CD4-positive, alpha-beta T cell (primary cell): ENCODE measurements around the gene GRID1. TPM values are rescaled to one million over a fixed set of nuclear protein-coding genes. Genes with fewer than 3 reads are reported as not detected.

ENCODE experiments used
- ATAC-seq: fragments of 200-7000 bp; cut with Tn5 transposase; one replicate; pipeline ENCODE4 v1.10.0; 2022; ENCODE audit warnings: mild to moderate bottlenecking; ENCODE audit not compliant: poor library complexity
- CTCF ChIA-PET: fragments of 350-600 bp; sonication (Branson Sonifier 250); formaldehyde crosslinking; loops from one replicate; lab custom pipeline; 2021; ENCODE audit warnings: antibody characterized with exemption, inconsistent platforms; lab: Charles Lee
- POLR2A ChIA-PET: fragments of 350-600 bp; sonication (Branson Sonifier 250); formaldehyde crosslinking; loops from one replicate; lab custom pipeline; 2021; ENCODE audit warnings: antibody characterized with exemption, inconsistent platforms; lab: Charles Lee
- DNase-seq, 14 experiments: peaks; one replicate each; pipeline ENCODE4 v3.0.0-alpha.2; 2013 to 2020; ENCODE audit warnings: mixed read lengths in 2 of 14
- H3K27ac ChIP-seq, 2 donors: one replicate each; pipeline versions ENCODE4 v1.5.1 to v1.7.0; 2013; ENCODE audit warnings: low read length in 2 of 2, low read depth in 1 of 2, mild to moderate bottlenecking in 1 of 2
- H3K27me3 ChIP-seq, 2 experiments: 1 replicate in 1 of 2; 2 replicates in 1 of 2; pipeline versions ENCODE4 v1.6.1 to v1.7.0; 2013; ENCODE audit warnings: low read length in 2 of 2, control low read depth in 1 of 2, mild to moderate bottlenecking in 1 of 2, moderate library complexity in 1 of 2; ENCODE audit not compliant: insufficient read depth in 2 of 2, control insufficient read depth in 1 of 2
- H3K36me3 ChIP-seq: one replicate; pipeline ENCODE4 v1.6.1; 2013; ENCODE audit warnings: low read length, control low read depth; ENCODE audit not compliant: insufficient read depth
- H3K4me1 ChIP-seq: one replicate; pipeline ENCODE4 v1.6.1; 2013; ENCODE audit warnings: low read length, control low read depth; ENCODE audit not compliant: insufficient read depth
- H3K4me3 ChIP-seq: one replicate; pipeline ENCODE4 v1.5.1; 2013; ENCODE audit warnings: mild to moderate bottlenecking, low read length, moderate library complexity
- H3K9me3 ChIP-seq, 2 experiments: 1 replicate in 1 of 2; 2 replicates in 1 of 2; pipeline versions ENCODE4 v1.6.1 to v1.7.0; 2013; ENCODE audit warnings: low read length in 2 of 2, mild to moderate bottlenecking in 2 of 2, control low read depth in 1 of 2, moderate library complexity in 1 of 2; ENCODE audit not compliant: control insufficient read depth in 1 of 2, insufficient read depth in 1 of 2
- H3K27ac Mint-ChIP-seq: one replicate; pipeline ENCODE4 v1.8.0; 2020; ENCODE audit warnings: mixed read lengths
- H3K27me3 Mint-ChIP-seq: one replicate; pipeline ENCODE4 v1.8.0; 2021; ENCODE audit warnings: mixed read lengths
- H3K36me3 Mint-ChIP-seq: one replicate; pipeline ENCODE4 v1.8.0; 2021; ENCODE audit warnings: low read depth, mixed read lengths
- H3K4me1 Mint-ChIP-seq: one replicate; pipeline ENCODE4 v1.8.0; 2021; ENCODE audit warnings: low read depth, mixed read lengths
- H3K4me3 Mint-ChIP-seq: one replicate; pipeline ENCODE4 v1.8.0; 2020; ENCODE audit warnings: mild to moderate bottlenecking, mixed read lengths
- H3K9me3 Mint-ChIP-seq: one replicate; pipeline ENCODE4 v1.8.0; 2020; ENCODE audit warnings: mixed read lengths
- intact Hi-C, 2 experiments: fragments of 100-400 bp; cut with DNase I in 1 of 2; cut with micrococcal nuclease in 1 of 2; formaldehyde crosslinking; loops; one replicate each; pipeline versions ENCODE4 v1.15.1 to v1.9.0; 2023 to 2025; cut with DNase I, micrococcal nuclease
- total RNA-seq, 174 experiments: library from RNA in 2 of 174; stranded (reverse) in 2 of 174; gene quantifications; one replicate each; pipeline ENCODE4 v1.2.3 and lab custom pipeline; 2021 to 2026
- TF ChIP-seq, protein P1 (sequence below): fragments of 200-600 bp; IDR thresholded peaks from one replicate; pipeline ENCODE4 v1.8.0; 2022; ENCODE audit warnings: antibody characterized with exemption, mild to moderate bottlenecking

Gene GRID1
- total RNA-seq, 2 experiments from 2014 or later = not detected

DNA sequence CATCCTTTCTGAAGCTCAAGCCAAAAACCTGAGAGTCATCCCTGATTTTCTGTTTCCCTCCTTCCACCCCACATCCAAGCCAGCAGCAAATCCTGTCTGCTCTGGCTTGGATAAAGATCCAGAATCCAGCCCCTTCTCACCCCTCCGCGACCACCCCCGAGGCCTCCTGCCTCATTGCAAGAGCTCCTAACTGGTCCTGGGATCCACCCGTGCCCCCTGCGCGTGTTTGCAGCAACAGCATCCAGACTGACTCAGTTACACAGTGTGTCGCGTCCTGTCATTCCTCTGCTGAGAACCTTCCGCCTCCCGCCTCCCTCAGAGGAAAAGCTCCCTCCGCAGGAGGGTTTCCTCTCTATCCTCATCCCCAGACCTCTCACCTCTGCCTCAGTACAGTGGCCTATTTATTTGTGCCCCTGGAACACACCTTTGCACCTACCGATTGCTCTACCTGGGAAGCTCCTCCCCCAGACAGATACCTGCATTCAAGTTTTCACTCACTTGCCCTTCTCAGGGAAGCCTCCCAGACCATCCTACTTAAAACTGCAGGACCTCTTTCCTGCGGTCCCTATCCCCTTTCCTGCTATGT, 21.6 kb upstream of the GRID1 start:
- peaks cover 50% of the 10 kb centered on the region for H3K27me3 Mint-ChIP-seq
- Histone ChIP-seq H3K4me1 (peaks cover 12% of the 10 kb centered on the region), H3K9me3 (no peaks in the 10 kb centered on the region), H3K36me3 (no peaks in the 10 kb centered on the region), H3K27me3 (peaks cover 13 to 20% of the 10 kb centered on the region in 2 experiments), H3K4me3 (no peak overlapping the region), H3K27ac (no peak overlapping the region)
- ChIA-PET CTCF (interaction anchor here (0.8 kb wide), 1 partner anchor 12 kb away, joined by 3 read pairs; no protein-coding TSS in a partner anchor), POLR2A (interaction anchor here (1.2 kb wide), 1 partner anchor 25 kb away, joined by 3 read pairs; no protein-coding TSS in a partner anchor)
- intact Hi-C loops = no loop called here
- H3K4me1 Mint-ChIP-seq = peaks cover 10% of the 10 kb centered on the region
- H3K9me3 Mint-ChIP-seq = no peaks in the 10 kb centered on the region
- H3K27ac Mint-ChIP-seq = no peak overlapping the region
- DNase-seq (no peak), ATAC-seq (no peak)
- TF ChIP-seq, protein P1, sequence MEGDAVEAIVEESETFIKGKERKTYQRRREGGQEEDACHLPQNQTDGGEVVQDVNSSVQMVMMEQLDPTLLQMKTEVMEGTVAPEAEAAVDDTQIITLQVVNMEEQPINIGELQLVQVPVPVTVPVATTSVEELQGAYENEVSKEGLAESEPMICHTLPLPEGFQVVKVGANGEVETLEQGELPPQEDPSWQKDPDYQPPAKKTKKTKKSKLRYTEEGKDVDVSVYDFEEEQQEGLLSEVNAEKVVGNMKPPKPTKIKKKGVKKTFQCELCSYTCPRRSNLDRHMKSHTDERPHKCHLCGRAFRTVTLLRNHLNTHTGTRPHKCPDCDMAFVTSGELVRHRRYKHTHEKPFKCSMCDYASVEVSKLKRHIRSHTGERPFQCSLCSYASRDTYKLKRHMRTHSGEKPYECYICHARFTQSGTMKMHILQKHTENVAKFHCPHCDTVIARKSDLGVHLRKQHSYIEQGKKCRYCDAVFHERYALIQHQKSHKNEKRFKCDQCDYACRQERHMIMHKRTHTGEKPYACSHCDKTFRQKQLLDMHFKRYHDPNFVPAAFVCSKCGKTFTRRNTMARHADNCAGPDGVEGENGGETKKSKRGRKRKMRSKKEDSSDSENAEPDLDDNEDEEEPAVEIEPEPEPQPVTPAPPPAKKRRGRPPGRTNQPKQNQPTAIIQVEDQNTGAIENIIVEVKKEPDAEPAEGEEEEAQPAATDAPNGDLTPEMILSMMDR = no peak
- peak overlapping the region; percentile 40 for H3K4me3 Mint-ChIP-seq
- H3K36me3 Mint-ChIP-seq = no peaks in the 10 kb centered on the region

DNA sequence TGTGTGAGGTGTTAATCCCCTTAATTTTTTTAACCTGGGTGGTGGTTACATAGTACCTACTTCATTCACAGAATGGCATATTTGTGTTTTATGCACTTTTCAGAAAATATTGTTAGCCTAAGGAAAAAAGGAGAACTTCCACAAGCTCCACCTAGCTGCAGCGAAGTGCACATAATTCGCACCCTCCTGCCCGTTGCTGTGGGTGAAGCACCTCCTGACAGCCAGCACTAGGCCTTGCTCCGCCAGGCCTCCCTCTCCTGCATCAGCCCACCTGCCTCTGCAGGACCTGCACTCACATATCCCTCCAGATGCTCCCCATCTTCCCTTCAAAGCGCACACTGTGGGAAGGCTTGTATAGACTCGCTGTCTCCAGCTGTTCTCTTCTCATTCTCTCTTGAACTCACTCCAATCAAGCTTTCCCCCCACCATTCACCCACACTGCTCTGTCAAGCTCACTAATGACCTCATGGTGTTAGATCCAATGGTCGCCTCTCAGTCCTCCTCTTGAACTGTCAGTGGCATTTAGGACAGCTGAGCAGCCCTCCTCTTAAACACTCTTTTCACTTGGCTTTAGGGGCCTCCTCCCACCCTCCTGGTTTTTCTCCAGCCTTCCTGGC, 20.7 kb upstream of the GRID1 start:
- Mint-ChIP-seq H3K9me3 (no peaks in the 10 kb centered on the region), H3K27ac (no peak overlapping the region), H3K27me3 (peaks cover 53% of the 10 kb centered on the region), H3K36me3 (no peaks in the 10 kb centered on the region), H3K4me1 (peaks cover 10% of the 10 kb centered on the region), H3K4me3 (no peak overlapping the region)
- CTCF ChIA-PET = no interaction called here
- H3K27ac ChIP-seq = no peak overlapping the region
- H3K27me3 ChIP-seq = peaks cover 13 to 20% of the 10 kb centered on the region in 2 experiments
- no peak overlapping the region for H3K4me3 ChIP-seq
- ATAC-seq = no peak
- peaks cover 12% of the 10 kb centered on the region for H3K4me1 ChIP-seq
- intact Hi-C loops = no loop called here
- no peak for DNase-seq
- no peaks in the 10 kb centered on the region for H3K9me3 ChIP-seq
- no peaks in the 10 kb centered on the region for H3K36me3 ChIP-seq
- POLR2A ChIA-PET = no interaction called here
- TF ChIP-seq, protein P1 = no peak

DNA sequence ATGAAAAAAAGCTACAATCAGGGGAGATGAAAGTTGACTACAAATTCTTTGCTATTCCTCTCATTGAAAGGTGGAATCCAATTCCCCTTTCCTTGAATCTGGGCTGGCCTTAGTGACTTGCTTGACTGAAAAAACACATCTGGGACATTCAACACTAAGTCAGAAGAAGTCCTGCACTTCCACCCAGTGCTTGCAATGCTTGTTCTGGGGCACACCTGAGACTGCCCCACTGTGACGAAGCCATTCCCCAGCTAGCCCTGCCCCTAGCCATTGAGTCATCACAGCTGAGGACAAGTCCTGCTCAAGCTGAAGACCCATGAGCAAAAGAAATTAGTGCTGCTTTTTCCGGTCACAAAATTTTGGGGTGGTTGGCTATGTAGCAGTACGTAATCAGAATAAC, 19.2 kb upstream of the GRID1 start:
- ATAC-seq (no peak), DNase-seq (no peak)
- intact Hi-C loops = no loop called here
- no peaks in the 10 kb centered on the region for H3K9me3 Mint-ChIP-seq
- H3K27ac Mint-ChIP-seq = no peak overlapping the region
- ChIA-PET POLR2A (interaction anchor here (0.8 kb wide), 1 partner anchor 14 kb away, joined by 3 read pairs; no protein-coding TSS in a partner anchor), CTCF (no interaction called here)
- H3K36me3 ChIP-seq = no peaks in the 10 kb centered on the region
- H3K4me1 Mint-ChIP-seq = peaks cover 10% of the 10 kb centered on the region
- no peaks in the 10 kb centered on the region for H3K9me3 ChIP-seq
- TF ChIP-seq, protein P1 = no peak
- peaks cover 55% of the 10 kb centered on the region for H3K27me3 Mint-ChIP-seq
- no peak overlapping the region for H3K4me3 ChIP-seq
- H3K36me3 Mint-ChIP-seq = no peaks in the 10 kb centered on the region
- peaks cover 13 to 20% of the 10 kb centered on the region in 2 experiments for H3K27me3 ChIP-seq
- no peak overlapping the region for H3K27ac ChIP-seq
- no peak overlapping the region for H3K4me3 Mint-ChIP-seq
- H3K4me1 ChIP-seq = peaks cover 12% of the 10 kb centered on the region
